ENCODE measurements around the gene PPP2CA.
"Not testable (repeated sequence)": the region's sequence is repeated elsewhere in the genome, so short reads cannot be mapped to it uniquely, and the experiment has no call there.

Gene PPP2CA

GRCh38 chr5:134225780-134226440 lies at the start of gene PPP2CA:
Gene PPP2CA (minus strand): TSS chr5:134226073. CDS start chr5:134225861, 212 bp downstream.
- DNase-seq (ENCODE audit: low read depth) = peak; percentile 99

GRCh38 chr5:134273642-134274395 lies 47.9 kb upstream of the PPP2CA start:
- DNase-seq (ENCODE audit: low read depth) = no peak

DNA sequence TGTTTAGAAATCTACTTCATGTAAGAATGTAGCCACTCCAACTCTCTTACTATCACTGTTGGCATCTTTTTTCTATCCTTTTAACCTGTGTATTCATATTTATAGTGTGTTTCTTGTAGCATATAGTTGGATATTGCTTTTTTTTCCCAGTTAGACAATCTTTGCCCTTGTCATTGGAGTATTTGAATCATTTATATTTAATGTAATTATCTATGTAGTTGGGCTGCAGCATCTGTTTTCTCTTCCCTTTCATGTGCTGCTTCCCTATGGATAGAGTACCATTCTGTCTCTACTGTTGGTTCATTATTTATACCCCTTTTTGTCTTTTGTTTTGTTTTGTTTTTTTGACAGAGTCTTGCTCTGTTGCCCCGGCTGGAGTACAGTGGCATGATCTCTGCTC lies 45.2 kb upstream of the PPP2CA start:
- no peak for DNase-seq (ENCODE audit: low read depth)

DNA sequence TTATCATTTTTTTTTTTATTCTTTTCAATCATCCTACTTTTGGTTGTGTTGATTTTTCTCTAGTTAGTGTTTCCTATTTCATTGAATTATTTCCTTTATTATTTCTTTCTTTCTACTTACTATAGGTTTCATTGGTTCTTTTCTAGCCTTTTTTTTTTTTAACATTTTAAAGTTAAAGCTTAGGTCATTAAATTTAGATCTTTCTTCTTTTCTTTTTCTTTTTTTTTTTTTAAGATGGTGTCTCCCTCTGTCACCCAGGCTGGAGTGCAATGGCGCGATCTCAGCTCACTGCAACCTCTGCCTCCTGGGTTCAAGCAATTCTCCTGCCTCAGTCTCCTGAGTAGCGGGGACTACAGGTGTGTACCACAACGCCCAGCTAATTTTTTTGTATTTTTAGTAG lies 43.0 kb upstream of the PPP2CA start:
- DNase-seq (ENCODE audit: low read depth) = no peak

- no peak for DNase-seq (ENCODE audit: low read depth)
These were observed 42.2 kb upstream of the PPP2CA start for GRCh38 chr5:134268019-134268601.

GRCh38 chr5:134267366-134268018 lies 41.6 kb upstream of the PPP2CA start:
- peak; percentile 49 for DNase-seq (ENCODE audit: low read depth)

GRCh38 chr5:134263801-134264200 lies 37.9 kb upstream of the PPP2CA start:
- DNase-seq (ENCODE audit: low read depth) = no peak

DNA sequence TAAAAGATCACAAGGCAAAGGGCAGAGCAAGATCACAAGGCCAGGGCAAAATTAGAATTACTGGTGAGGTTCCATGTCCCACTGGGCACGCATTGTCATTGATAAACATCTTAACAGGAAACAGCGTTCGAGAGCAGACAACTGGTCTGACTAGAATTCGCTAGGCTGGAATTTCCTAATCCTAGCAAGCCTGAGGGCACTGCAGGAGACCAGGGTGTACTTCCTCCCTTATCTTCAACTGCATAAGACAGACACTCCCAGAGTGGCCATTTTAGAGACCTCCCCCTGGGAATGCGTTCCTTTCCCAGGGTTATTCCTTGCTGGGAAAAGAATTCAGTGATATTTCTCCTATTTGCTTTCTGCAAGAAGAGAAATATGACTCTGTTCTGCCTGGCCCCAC lies 36.8 kb upstream of the PPP2CA start:
- DNase-seq (ENCODE audit: low read depth) = not testable (repeated sequence)

GRCh38 chr5:134258896-134259295 lies 33.0 kb upstream of the PPP2CA start:
- DNase-seq (ENCODE audit: low read depth) = no peak

DNA sequence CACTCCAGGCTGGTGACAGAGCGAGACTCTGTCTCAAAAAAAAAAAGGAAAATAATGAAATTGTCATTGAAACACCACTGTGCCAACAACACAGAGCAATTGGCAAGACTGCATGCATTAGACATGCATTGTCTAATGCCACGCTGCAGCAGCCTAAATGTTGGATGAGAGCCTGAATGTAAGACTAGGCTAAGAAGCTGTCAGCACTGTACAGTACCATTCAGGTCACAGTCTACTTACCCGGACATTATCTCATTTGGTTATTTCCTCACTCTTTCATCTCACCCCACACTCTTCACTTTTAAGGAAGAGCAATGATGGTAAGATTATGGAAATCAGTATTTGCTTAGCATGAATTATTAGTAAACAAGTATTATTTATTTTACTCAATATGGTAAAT lies 31.3 kb upstream of the PPP2CA start:
- DNase-seq (ENCODE audit: low read depth) = no peak

GRCh38 chr5:134255418-134256150 lies 29.7 kb upstream of the PPP2CA start:
- peak; percentile 78 for DNase-seq (ENCODE audit: low read depth)

- not testable (repeated sequence) for DNase-seq (ENCODE audit: low read depth)
These were observed 27.7 kb upstream of the PPP2CA start for GRCh38 chr5:134253368-134254153.

GRCh38 chr5:134252671-134253070 lies 26.8 kb upstream of the PPP2CA start:
- DNase-seq (ENCODE audit: low read depth) = peak; percentile 92

- DNase-seq (ENCODE audit: low read depth) = no peak
These were observed 25.1 kb upstream of the PPP2CA start for GRCh38 chr5:134250949-134251348.

DNA sequence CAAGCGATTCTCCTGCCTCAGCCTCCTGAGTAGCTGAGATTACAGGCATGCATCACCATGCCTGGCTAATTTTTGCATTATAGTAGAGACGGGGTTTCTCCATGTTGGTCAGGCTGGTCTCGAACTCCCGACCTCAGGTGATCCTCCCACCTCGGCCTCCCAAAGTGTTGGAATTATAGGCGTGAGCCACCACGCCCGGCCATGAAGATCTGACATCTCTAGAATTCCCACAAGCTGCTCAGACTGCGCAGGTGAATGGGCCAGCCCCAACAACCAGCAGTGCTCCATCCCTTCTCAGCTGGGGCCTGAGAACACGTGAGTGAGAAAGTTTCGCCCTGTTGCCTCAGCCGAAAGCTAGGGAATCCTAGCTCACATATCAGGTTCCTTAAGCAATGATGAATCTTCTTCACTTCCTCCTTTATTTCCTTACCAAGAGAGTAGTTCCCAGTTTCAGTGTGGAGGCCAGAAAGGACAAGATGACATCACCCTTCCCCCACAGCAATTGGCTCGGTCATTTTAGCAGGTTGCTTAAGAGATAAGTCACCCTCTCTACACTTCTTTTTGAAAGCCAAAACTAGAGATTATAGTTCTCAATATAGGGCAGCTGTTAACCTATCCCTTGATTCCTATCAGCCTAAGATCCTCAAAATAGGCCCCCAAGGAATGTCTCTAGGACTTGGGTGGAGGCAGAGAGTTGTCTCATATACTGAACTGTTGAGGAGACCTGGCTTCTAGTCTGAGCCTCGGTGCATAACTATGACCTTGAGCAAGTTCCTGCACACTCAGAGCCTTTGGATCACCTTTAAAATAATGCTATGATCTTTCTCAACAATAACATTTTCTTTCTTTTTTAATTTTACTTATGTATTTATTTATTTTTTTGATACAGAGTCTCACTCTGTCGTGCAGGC lies 23.9 kb upstream of the PPP2CA start:
- peak; percentile 34 for DNase-seq (ENCODE audit: low read depth)

- peak; percentile 51 for DNase-seq (ENCODE audit: low read depth)
These were observed 22.4 kb upstream of the PPP2CA start for GRCh38 chr5:134248256-134248655.

GRCh38 chr5:134247428-134248224 lies 21.8 kb upstream of the PPP2CA start:
- peak; percentile 90 for DNase-seq (ENCODE audit: low read depth)

DNA sequence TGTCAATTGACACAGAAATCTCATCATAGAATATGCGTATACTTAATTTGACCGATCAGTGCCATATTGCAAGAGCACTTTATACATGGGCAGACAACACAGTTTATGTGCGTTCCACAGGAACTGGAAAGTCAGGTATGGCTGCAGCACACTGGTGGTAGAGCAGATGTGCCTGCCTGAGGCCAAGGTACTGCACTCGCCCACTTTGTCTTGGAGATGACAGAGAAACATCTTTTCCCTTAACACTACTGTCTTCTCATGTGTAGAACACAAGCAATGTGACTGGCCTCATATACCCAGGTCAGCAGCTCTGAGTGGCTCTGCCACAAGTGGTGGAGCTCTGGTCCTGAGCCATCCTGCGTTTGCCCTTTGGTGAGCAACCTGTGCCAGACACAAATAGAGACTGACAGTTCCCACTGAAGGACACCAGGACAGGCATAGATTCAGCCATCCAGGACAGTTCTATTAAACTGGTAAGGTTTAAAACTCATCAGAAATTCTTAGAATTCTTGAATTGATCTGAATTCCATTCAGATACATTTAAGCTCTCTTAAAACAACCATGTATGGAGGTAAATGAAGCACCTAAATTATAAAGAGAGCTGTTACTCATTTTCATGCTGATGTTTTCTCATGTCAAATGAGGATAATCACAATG lies 21.0 kb upstream of the PPP2CA start:
- DNase-seq (ENCODE audit: low read depth) = no peak

- no peak for DNase-seq (ENCODE audit: low read depth)
These were observed 19.8 kb upstream of the PPP2CA start for GRCh38 chr5:134245692-134246091.

Data from EH (cell line).